HUDEP-2 (cell line): ENCODE measurements around the gene ASPN.
"Not testable (repeated sequence)": the region's sequence is repeated elsewhere in the genome, so short reads cannot be mapped to it uniquely, and the experiment has no call there.

ENCODE experiments used
- DNase-seq, 76 experiments: peaks; one replicate each; lab custom pipeline; 2025; ENCODE audit not compliant: unreplicated experiment in 76 of 76; lab: John Stamatoyannopoulos, UW

ASPN gene

DNA sequence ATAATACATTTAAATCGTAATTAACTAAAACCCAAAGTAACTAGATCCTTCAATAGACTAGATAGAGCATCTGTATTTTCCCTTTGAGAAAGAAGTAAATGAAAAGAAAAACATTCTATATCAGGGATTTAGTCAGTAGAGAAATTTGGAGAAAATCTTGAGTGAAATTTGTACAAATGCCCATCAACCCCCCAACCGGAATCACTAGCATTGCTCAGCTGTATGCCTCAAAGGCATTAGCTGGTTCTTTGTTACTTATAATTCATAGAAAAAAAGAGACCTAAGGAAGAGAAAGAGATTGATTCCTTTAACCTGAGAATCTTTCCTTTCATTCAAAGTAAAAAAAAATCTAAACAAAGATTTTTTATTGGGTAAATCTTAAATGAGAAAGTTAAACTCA lies 58.7 kb downstream of the ASPN start:
- no peak for DNase-seq

DNA sequence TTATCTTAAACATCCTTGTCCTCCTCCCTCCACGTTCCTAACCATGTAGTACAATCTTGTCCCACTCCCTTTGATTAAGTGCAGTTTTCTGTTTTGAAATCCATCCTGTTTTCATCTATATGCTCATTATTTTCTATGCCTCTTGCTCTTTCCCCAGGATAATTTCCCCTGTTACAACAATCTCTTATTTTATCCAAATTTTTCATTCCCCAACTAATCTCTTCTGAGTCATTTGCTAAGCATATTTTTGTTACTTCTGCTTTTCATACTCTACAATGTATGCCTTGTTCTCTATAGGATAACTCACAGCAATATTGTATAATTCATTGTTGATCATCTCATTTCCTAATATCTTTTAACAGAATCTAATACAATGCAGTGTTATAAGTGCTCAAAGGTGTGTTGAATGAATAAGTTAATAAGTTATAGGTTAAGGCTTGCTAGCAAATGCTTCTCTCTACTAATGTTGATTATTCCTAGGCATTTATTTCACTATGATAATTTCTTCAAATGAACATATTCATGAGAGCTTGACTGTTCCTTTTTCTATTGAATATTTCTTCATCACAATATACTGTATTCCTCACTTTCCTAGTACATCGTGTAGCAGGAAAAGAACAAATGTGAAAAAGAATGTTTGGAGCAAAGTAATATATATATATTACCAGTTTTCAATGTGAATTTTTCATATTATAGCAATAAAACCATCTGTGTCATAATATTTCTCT lies 59.5 kb downstream of the ASPN start:
- DNase-seq: no peak

DNA sequence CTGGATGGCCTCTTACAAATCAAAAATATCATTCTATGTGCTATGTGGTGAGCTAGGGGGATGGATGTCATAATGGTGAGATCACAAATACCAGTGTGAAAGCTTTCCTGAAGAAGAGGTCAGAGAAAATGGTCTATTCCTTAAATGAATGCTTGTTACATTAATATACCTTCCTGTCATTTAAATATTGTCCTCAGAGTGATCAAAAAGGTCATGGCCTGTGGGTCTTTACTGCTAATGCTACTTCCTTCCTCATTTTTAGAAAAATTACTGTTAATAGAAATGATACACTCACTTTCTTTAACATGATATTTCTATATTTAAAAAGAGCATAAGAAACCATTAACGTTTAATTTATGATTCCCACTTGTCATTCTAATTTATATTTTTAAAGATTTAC lies 67.7 kb downstream of the ASPN start:
- DNase-seq: no peak

DNA sequence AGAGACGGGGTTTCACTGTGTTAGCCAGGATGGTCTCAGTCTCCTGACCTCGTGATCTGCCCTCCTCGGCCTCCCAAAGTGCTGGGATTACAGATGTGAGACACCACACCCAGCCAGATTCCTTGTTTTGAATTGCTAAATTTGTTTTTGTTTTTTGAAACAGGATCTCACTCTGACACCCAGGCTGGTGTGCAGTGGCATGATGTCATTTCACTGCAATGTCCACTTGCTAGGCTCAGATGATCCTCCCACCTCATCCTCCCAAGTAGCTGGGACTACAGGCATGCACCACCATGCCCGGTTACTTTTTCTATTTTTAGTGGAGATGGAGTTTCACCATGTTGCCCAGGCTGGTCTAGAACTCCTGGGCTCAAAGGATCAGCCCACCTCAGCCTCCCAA lies 71.1 kb downstream of the ASPN start:
- not testable (repeated sequence) for DNase-seq

DNA sequence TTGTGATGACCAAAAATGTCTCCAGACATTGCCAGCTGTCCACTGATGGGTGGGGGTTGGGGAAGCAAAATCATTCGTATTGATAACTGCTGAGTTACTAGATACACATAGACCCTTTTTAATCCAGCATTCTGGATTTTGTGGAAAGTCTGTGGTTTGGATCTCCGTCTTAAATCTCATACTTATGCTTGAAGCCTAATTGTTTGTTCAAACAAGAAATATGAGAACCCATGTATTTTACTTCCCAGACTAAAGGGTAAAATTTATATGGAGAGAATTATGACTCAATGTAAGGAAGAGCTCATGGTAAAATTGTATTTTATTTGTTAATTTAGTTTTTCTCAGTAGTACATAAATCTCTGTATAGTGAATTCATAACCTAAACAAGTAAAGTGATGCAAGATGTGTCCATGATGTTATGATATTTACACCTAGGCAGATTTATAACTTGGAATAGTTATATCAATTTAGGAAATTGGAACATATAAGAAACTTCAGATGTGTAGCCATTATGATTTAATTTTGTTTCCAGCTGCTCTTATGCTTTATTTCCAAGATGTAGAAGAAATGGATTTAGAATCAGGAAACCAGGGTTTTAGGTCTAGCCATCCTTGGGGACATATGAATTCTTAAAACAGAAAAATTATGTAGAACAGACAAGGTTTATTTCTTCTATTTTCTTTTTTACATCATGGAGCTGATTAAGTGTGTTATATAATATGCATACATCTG lies 73.4 kb downstream of the ASPN start:
- DNase-seq: no peak

DNA sequence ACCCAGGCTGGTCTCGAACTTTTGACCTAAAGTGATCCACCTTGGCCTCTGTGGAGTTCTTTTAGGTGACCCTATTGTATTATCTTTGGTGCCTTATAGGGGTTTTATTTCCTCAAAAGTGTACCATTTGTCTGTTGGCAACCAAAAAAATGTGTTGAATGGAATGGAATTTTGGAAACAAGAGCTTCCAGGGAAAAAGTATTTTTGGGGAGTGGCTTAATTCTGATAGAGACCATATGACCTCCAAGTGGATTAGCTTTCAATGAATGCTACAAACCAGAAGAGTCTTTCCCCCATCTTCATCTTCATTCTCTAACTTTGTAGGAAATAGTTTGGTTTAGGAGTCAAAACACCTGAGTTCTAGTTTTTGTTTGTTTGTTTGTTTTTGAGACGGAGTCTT lies 74.5 kb downstream of the ASPN start:
- DNase-seq: no peak

DNA sequence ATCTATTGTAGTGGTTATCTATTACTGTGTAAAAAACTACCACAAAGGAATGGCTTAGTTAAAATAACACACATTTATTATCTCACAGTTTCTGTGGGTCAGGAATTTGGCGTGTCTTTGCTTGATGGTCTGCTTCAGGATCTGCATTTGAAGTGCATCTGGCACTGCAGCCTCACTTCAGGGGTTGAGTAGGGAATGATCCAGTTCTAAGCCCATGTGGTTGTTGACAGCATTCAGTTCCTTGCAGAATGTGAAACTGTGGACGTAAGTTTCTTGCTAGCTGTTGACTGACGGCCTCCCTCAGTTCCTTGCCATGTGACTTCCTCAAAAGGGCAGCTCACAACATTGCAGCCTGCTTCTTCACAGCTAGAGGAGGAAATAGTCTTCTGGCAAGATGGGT lies 75.8 kb downstream of the ASPN start:
- no peak for DNase-seq
